ENCODE results near the gene KRTAP4-4.
"Not testable (repeated sequence)": the region's sequence is repeated elsewhere in the genome, so short reads cannot be mapped to it uniquely, and the experiment has no call there.

The KRTAP4-4 gene

DNA sequence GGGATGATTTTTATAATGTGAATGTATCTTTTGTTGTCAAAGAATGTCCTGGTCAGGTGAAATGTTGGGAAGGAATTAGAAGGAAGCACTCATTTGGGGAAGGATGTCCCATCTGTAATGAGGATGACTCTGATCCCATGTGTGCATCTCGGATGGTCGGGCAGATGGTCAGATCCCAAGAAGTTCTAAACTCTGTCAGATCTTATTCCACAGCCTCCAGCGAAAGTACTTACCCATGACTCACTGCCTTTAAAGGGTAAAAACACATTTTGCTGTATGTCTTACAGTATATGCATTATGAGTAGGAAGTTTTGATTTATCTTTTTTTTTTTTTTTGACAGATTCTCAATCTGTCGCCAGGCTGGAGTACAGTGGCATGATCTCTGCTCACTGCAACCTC is 41.8 kb downstream of the KRTAP4-4 start:
- no peak for TF ChIP-seq CTCF (IDR thresholded peaks at IDR 0.05; ENCODE audit: insufficient read depth, missing control alignments)
- DNase-seq (ENCODE audit: insufficient read length, low spot score) (no peak), FAIRE-seq (no peak)

- FAIRE-seq; DNase-seq (ENCODE audit: insufficient read length, low spot score): not testable (repeated sequence)
Observed at GRCh38 chr17:41117846-41118386, 42.6 kb downstream of the KRTAP4-4 start, which contains the start of gene KRTAP4-11. TSS of gene KRTAP4-11 (minus strand) at chr17:41118373. CDS start at chr17:41118315, 58 bp downstream.

GRCh38 chr17:41116297-41116696 is 44.3 kb downstream of the KRTAP4-4 start:
- DNase-seq (ENCODE audit: insufficient read length, low spot score), result no peak
- no peak for TF ChIP-seq CTCF (IDR thresholded peaks at IDR 0.05; ENCODE audit: insufficient read depth, missing control alignments)
- no peak for FAIRE-seq

GRCh38 chr17:41111151-41111885 is 49.2 kb downstream of the KRTAP4-4 start:
- TF ChIP-seq CTCF (IDR thresholded peaks at IDR 0.05; ENCODE audit: insufficient read depth, missing control alignments), result no peak
- DNase-seq (ENCODE audit: insufficient read length, low spot score) (no peak), FAIRE-seq (no peak)

All from D721Med (cell line).